22Rv1 (cell line): Measurements from ENCODE around the gene SPRN.

Experiments
- CTCF ChIP-seq: fragments of 450-650 bp; IDR thresholded peaks from 2 replicates; pipeline ENCODE4 v1.5.1; 2017; ENCODE audit warnings: mild to moderate bottlenecking
- ZFX ChIP-seq: fragments of 450-650 bp; IDR thresholded peaks from 2 replicates; pipeline ENCODE4 v1.6.1; 2017; ENCODE audit warnings: antibody characterized with exemption, borderline replicate concordance

GRCh38 chr10:133461841-133462240, 37.4 kb upstream of the SPRN start:
- TF ChIP-seq CTCF (no peak), ZFX (no peak)
